Measurements from ENCODE around the gene CDH12.

CDH12 gene

GRCh38 chr5:22757776-22758175, 95.4 kb downstream of the CDH12 start:
- no peak for DNase-seq

- no peak for DNase-seq
Observed at GRCh38 chr5:22754155-22754554, 99.0 kb downstream of the CDH12 start.

GRCh38 chr5:22751536-22751935, 101.6 kb downstream of the CDH12 start:
- no peak for DNase-seq

GRCh38 chr5:22736443-22737003, 116.6 kb downstream of the CDH12 start:
- no peak for DNase-seq

- no peak for DNase-seq
Observed at GRCh38 chr5:22734907-22735306, 118.2 kb downstream of the CDH12 start.

- DNase-seq: no peak
Observed at GRCh38 chr5:22728610-22729009, 124.5 kb downstream of the CDH12 start.

GRCh38 chr5:22722491-22722890, 130.7 kb downstream of the CDH12 start:
- no peak for DNase-seq

GRCh38 chr5:22722056-22722455, 131.1 kb downstream of the CDH12 start:
- DNase-seq: no peak

- no peak for DNase-seq
Observed at GRCh38 chr5:22719842-22720241, 133.3 kb downstream of the CDH12 start.

GRCh38 chr5:22710660-22711059, 142.5 kb downstream of the CDH12 start:
- no peak for DNase-seq

- no peak for DNase-seq
Observed at GRCh38 chr5:22709743-22710142, 143.4 kb downstream of the CDH12 start.

GRCh38 chr5:22708770-22709328, 144.3 kb downstream of the CDH12 start:
- DNase-seq: no peak

- no peak for DNase-seq
Observed at GRCh38 chr5:22706901-22707300, 146.2 kb downstream of the CDH12 start.

- no peak for DNase-seq
Observed at GRCh38 chr5:22699319-22699718, 153.8 kb downstream of the CDH12 start.

GRCh38 chr5:22693121-22693520, 160.0 kb downstream of the CDH12 start:
- no peak for DNase-seq

GRCh38 chr5:22683050-22683449, 170.1 kb downstream of the CDH12 start:
- no peak for DNase-seq

- DNase-seq: no peak
Observed at GRCh38 chr5:22678886-22679285, 174.3 kb downstream of the CDH12 start.

GRCh38 chr5:22673131-22673530, 180.0 kb downstream of the CDH12 start:
- no peak for DNase-seq

- DNase-seq: no peak
Observed at GRCh38 chr5:22669345-22669744, 183.8 kb downstream of the CDH12 start.

GRCh38 chr5:22665801-22666200, 187.3 kb downstream of the CDH12 start:
- no peak for DNase-seq

- DNase-seq: no peak
Observed at GRCh38 chr5:22663134-22663533, 190.0 kb downstream of the CDH12 start.

GRCh38 chr5:22662391-22662790, 190.8 kb downstream of the CDH12 start:
- DNase-seq: no peak

- DNase-seq: no peak
Observed at GRCh38 chr5:22651355-22651754, 201.8 kb downstream of the CDH12 start.

- no peak for DNase-seq
Observed at GRCh38 chr5:22650511-22650910, 202.6 kb downstream of the CDH12 start.

- DNase-seq: no peak
Observed at GRCh38 chr5:22649074-22649473, 204.1 kb downstream of the CDH12 start.
